Measurements from ENCODE around the gene CABS1. TPM values are rescaled to one million over a fixed set of nuclear protein-coding genes. Genes with fewer than 3 reads are reported as not detected.

Gene CABS1
- total RNA-seq, 1 donor = not detected

- TF ChIP-seq CTCF (IDR thresholded peaks at IDR 0.05; ENCODE audit: insufficient read depth, low read depth, low read length) = no peak
- no peak overlapping the region for H3K4me3 ChIP-seq (ENCODE audit: low read depth, low read length)
- no peak for DNase-seq (ENCODE audit: low read depth)
Measured at GRCh38 chr4:70371987-70372386, 37.2 kb downstream of the CABS1 start.

GRCh38 chr4:70372760-70373159, 38.0 kb downstream of the CABS1 start:
- TF ChIP-seq CTCF (IDR thresholded peaks at IDR 0.05; ENCODE audit: insufficient read depth, low read depth, low read length) = no peak
- no peak for DNase-seq (ENCODE audit: low read depth)

GRCh38 chr4:70380578-70380977, 45.8 kb downstream of the CABS1 start:
- no peak overlapping the region for H3K4me3 ChIP-seq (ENCODE audit: low read depth, low read length)
- TF ChIP-seq CTCF (IDR thresholded peaks at IDR 0.05; ENCODE audit: insufficient read depth, low read depth, low read length) = no peak
- no peak for DNase-seq (ENCODE audit: low read depth)

More at GRCh38 chr4:70372760-70373159, 38.0 kb downstream of the CABS1 start:
- no peak overlapping the region for H3K4me3 ChIP-seq (ENCODE audit: low read depth, low read length)

GRCh38 chr4:70382691-70383181, 48.0 kb downstream of the CABS1 start, which contains the start of gene SMR3B:
SMR3B (plus strand) TSS chr4:70383131; CDS start chr4:70384511, 1,380 bp downstream.
- no peak for TF ChIP-seq CTCF (IDR thresholded peaks at IDR 0.05; ENCODE audit: insufficient read depth, low read depth, low read length)
- no peak within 1 kb of the TSS for H3K4me3 ChIP-seq (ENCODE audit: low read depth, low read length)
- DNase-seq (ENCODE audit: low read depth) = no peak

Other genes with a start within 250 kb of the CABS1 start
- gene PRR27, start 180.7 kb upstream of the CABS1 start, total RNA-seq = not detected in 2 replicates
- gene ODAM, start 139.3 kb upstream of the CABS1 start, total RNA-seq = not detected in 2 replicates
- not detected in 2 replicates for gene FDCSP, start 108.9 kb upstream of the CABS1 start, total RNA-seq
- gene CSN3, start 92.4 kb upstream of the CABS1 start, total RNA-seq = not detected in 2 replicates
- gene SMR3A, start 25.8 kb downstream of the CABS1 start, total RNA-seq = not detected in 2 replicates
- gene SMR3B, start 48.1 kb downstream of the CABS1 start, total RNA-seq = not detected in 2 replicates
- not detected in 2 replicates for gene OPRPN, start 63.0 kb downstream of the CABS1 start, total RNA-seq
- not detected in 2 replicates for gene MUC7, start 137.2 kb downstream of the CABS1 start, total RNA-seq
- gene AMTN, start 183.6 kb downstream of the CABS1 start, total RNA-seq = not detected in 2 replicates

Measured in fibroblast of villous mesenchyme (primary cell).